WTC11 (cell line): ENCODE data around the gene GPA33.

ENCODE experiments used
- CBFB ChIP-seq: sonication (generic); formaldehyde crosslinking; IDR thresholded peaks from 2 replicates; pipeline ENCODE4 v1.8.1; 2022; ENCODE audit warnings: mild to moderate bottlenecking, low read depth, missing genetic modification reagents
- TF ChIP-seq, protein P1 (sequence below): fragments of 200-600 bp; IDR thresholded peaks from 2 replicates; pipeline ENCODE4 v1.8.0; 2022; ENCODE audit warnings: antibody characterized with exemption
- TF ChIP-seq, protein P2 (sequence below): fragments of 250-450 bp; sonication (Bioruptor Pico); conservative IDR thresholded peaks from 2 replicates; pipeline ENCODE4 v1.9.0; 2021; ENCODE audit warnings: mild to moderate bottlenecking
- TF ChIP-seq, protein P3 (sequence below): sonication (generic); formaldehyde crosslinking; IDR thresholded peaks from 2 replicates; pipeline ENCODE4 v1.8.1; 2022; ENCODE audit warnings: mild to moderate bottlenecking, missing genetic modification reagents, moderate library complexity, borderline replicate concordance
- TF ChIP-seq, protein P4 (sequence below): sonication (generic); formaldehyde crosslinking; IDR thresholded peaks from 2 replicates; pipeline ENCODE4 v1.8.1; 2023; ENCODE audit warnings: mild to moderate bottlenecking, moderate library complexity, missing genetic modification reagents

DNA sequence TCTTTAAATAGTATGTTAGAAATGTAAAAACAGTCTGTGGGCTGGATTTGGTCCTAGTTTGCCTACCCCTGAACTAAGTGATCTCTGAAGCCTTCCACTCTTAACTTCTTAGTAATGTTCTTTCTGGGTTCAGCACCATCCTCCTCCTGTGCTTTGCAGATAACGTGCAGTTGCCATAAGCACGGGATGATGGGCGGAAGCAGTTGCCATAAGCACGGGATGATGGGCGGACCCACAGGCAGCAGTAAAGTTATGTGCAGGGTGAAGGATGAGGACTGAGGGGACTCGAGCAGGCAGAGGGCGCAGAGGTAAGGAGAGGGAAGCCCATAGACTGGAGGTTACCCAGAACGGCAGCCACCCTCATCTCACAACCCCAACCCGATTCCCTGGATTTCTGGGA is 25.6 kb downstream of the GPA33 start:
- TF ChIP-seq, protein P1, sequence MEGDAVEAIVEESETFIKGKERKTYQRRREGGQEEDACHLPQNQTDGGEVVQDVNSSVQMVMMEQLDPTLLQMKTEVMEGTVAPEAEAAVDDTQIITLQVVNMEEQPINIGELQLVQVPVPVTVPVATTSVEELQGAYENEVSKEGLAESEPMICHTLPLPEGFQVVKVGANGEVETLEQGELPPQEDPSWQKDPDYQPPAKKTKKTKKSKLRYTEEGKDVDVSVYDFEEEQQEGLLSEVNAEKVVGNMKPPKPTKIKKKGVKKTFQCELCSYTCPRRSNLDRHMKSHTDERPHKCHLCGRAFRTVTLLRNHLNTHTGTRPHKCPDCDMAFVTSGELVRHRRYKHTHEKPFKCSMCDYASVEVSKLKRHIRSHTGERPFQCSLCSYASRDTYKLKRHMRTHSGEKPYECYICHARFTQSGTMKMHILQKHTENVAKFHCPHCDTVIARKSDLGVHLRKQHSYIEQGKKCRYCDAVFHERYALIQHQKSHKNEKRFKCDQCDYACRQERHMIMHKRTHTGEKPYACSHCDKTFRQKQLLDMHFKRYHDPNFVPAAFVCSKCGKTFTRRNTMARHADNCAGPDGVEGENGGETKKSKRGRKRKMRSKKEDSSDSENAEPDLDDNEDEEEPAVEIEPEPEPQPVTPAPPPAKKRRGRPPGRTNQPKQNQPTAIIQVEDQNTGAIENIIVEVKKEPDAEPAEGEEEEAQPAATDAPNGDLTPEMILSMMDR: no peak
- TF ChIP-seq, protein P2, sequence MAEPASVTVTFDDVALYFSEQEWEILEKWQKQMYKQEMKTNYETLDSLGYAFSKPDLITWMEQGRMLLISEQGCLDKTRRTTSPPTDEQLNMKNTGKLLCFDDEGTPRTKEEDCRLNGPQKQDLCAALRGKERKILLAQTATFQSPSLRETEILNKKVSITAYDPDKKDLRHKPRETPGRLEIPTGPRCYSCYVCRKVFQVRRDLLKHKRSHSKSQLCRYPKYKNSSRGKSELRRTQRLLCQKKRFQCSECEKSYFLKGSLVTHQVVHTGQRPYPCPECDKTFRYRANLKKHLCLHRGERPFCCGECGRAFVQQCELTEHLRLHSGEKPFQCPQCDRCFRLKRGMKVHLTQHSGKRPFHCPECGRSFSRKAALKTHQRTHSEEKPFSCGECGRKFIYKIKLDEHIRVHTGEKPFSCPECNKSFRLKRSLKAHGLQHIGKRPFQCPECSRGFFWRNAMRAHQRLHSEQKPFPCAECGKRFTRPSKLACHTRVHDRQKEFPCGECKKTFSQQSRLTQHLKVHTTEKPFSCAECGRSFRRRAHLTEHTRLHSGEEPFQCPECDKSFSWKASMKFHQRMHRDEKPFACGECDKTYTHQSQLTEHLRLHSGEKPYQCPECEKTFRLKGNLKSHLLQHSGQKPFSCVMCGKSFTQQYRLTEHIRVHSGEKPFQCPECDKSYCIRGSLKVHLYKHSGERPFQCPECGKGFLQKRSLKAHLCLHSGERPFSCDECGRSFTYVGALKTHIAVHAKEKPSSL (CRISPR knock-in tag): no peak
- TF ChIP-seq, protein P3, sequence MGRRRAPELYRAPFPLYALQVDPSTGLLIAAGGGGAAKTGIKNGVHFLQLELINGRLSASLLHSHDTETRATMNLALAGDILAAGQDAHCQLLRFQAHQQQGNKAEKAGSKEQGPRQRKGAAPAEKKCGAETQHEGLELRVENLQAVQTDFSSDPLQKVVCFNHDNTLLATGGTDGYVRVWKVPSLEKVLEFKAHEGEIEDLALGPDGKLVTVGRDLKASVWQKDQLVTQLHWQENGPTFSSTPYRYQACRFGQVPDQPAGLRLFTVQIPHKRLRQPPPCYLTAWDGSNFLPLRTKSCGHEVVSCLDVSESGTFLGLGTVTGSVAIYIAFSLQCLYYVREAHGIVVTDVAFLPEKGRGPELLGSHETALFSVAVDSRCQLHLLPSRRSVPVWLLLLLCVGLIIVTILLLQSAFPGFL (CRISPR knock-in tag): no peak
- TF ChIP-seq, protein P4, sequence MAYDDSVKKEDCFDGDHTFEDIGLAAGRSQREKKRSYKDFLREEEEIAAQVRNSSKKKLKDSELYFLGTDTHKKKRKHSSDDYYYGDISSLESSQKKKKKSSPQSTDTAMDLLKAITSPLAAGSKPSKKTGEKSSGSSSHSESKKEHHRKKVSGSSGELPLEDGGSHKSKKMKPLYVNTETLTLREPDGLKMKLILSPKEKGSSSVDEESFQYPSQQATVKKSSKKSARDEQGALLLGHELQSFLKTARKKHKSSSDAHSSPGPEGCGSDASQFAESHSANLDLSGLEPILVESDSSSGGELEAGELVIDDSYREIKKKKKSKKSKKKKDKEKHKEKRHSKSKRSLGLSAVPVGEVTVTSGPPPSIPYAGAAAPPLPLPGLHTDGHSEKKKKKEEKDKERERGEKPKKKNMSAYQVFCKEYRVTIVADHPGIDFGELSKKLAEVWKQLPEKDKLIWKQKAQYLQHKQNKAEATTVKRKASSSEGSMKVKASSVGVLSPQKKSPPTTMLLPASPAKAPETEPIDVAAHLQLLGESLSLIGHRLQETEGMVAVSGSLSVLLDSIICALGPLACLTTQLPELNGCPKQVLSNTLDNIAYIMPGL (CRISPR knock-in tag): no peak
- no peak for TF ChIP-seq CBFB (CRISPR knock-in tag)
